ENCODE results near the gene MRPL12. TPM values are rescaled to one million over a fixed set of nuclear protein-coding genes. Genes with fewer than 3 reads are reported as not detected.

The MRPL12 gene
- total and polyA plus RNA-seq, 9 of the 15 experiments (the other 6 are each of a cell fraction or from before 2014, with no cell fraction given), result 0.94 to 338 (median 100) TPM

GRCh38 chr17:81700353-81701287, 2.5 kb upstream of the MRPL12 start:
- H3K27me3 ChIP-seq (ENCODE audit: control insufficient read depth in 2 of 2, insufficient read depth in 2 of 2, low read length in 2 of 2), result no peaks in the 10 kb centered on the region
- ChIA-PET CTCF (ENCODE audit: low intra/inter-chr PET ratio) (interaction anchor here (1.0 kb wide), 1 partner anchor 448 kb away, joined by 3 read pairs; no protein-coding TSS in a partner anchor), POLR2A (interaction anchor here (0.6 to 3.8 kb wide), 6 partner anchors 9 to 130 kb away, joined by 3 to 41 read pairs (median 8); partner anchors contain the start of genes ARL16 and HGS)
- H3K9me3 ChIP-seq (replicated peaks; ENCODE audit: control insufficient read depth, insufficient read depth, low read depth, low read length), result no peaks in the 10 kb centered on the region
- peak overlapping the region; percentile 99 for H3K4me3 ChIP-seq
- peak overlapping the region in 1 of 2 experiments; percentile 100; a peak in 3 of 4 replicates for H3K9ac ChIP-seq (ENCODE audit: insufficient read depth in 1 of 2, low read depth in 2 of 2, low read length in 2 of 2)
- H3K4me1 ChIP-seq (replicated peaks in 1 of 2; ENCODE audit: control insufficient read depth in 2 of 2, insufficient read depth in 2 of 2, low read length in 2 of 2), result peaks cover 14 to 50% of the 10 kb centered on the region in 2 experiments; a peak in 4 of 5 replicates
- in situ Hi-C loops (cut with MboI) (no loop called here), intact Hi-C loops (cut with micrococcal nuclease) (loop anchor here (5.0 kb wide), 1 partner anchor 33 kb away; the partner anchor contains the start of genes CCDC137 and OXLD1)
- H4K20me1 ChIP-seq (replicated peaks; ENCODE audit: control insufficient read depth, insufficient read depth, low read length), result peaks cover 14% of the 10 kb centered on the region
- peak overlapping the region; percentile 95 for H3K4me2 ChIP-seq (ENCODE audit: insufficient read depth, low read length)
- BruUV-seq (replicated peaks), result no TSS peak
- FAIRE-seq (no peak), DNase-seq (ENCODE audit: extremely low read depth in 1 of 4, low spot score in 3 of 4) (no peak), ATAC-seq (no peak)
- peaks cover 52% of the 10 kb centered on the region for H3K79me2 ChIP-seq (ENCODE audit: control insufficient read depth, insufficient read depth, low read length)
- peaks cover 80% of the 10 kb centered on the region for H3K36me3 ChIP-seq (ENCODE audit: control insufficient read depth, insufficient read depth, low read length)
- peak overlapping the region; percentile 90; the same call in 2 of the 3 replicates for H3K27ac ChIP-seq (ENCODE audit: extremely low read depth, low read depth, low read length)
- 95% methylated on average over 8 of the region's 25 CpGs for WGBS (ENCODE audit: insufficient coverage, low coverage, missing lambda C conversion rate)
- no peak overlapping the region for H2AFZ ChIP-seq (ENCODE audit: low read depth, low read length)
- no peaks in the 10 kb centered on the region for H3K9me1 ChIP-seq (ENCODE audit: control insufficient read depth, insufficient read depth, low read length)
- TF ChIP-seq POLR2G (IDR thresholded peaks at IDR 0.05; ENCODE audit: low read depth, low read length) (peak; percentile 65; the same call in 1 of the 2 replicates), ZNF263 (CRISPR knock-in tag; IDR thresholded peaks at IDR 0.05; ENCODE audit: borderline replicate concordance) (peak; percentile 16; the same call in 1 of the 2 replicates), POLR2B (IDR thresholded peaks at IDR 0.05; ENCODE audit: low read depth, partially characterized antibody) (peak; percentile 13), RBFOX2 (IDR thresholded peaks at IDR 0.05; ENCODE audit: low read depth, low read length) (peak; percentile 63), KDM5B (IDR thresholded peaks at IDR 0.05; ENCODE audit: insufficient replicate concordance, low read depth, low read length) (peak; percentile 1), POLR2AphosphoS5 (IDR thresholded peaks at IDR 0.05; ENCODE audit: control insufficient read depth, insufficient read depth, low read depth, low read length) (peak; percentile 34; the same call in 1 of the 2 replicates), RBBP5 (IDR thresholded peaks at IDR 0.05; ENCODE audit: borderline replicate concordance, insufficient read depth, low read length, poor library complexity, severe bottlenecking) (no peak), MAX (CRISPR knock-in tag; IDR thresholded peaks at IDR 0.05) (0 out of 2 replicates have a peak, but pooled peaks have one; percentile 21), ARID4B (CRISPR knock-in tag; IDR thresholded peaks at IDR 0.05) (no peak; the same call in 1 of the 2 replicates), ZFP30 (CRISPR knock-in tag; IDR thresholded peaks at IDR 0.05; ENCODE audit: borderline replicate concordance) (no peak)
